ENCODE measurements around the gene SLC9A8. TPM values are rescaled to one million over a fixed set of nuclear protein-coding genes. Genes with fewer than 3 reads are reported as not detected.
"Not testable (repeated sequence)": the region's sequence is repeated elsewhere in the genome, so short reads cannot be mapped to it uniquely, and the experiment has no call there.

The SLC9A8 gene
- total and polyA plus RNA-seq, 2 donors (not counting 3 experiments of a cell fraction or from before 2014, with no cell fraction given), result 5.1 to 14.4 TPM

DNA sequence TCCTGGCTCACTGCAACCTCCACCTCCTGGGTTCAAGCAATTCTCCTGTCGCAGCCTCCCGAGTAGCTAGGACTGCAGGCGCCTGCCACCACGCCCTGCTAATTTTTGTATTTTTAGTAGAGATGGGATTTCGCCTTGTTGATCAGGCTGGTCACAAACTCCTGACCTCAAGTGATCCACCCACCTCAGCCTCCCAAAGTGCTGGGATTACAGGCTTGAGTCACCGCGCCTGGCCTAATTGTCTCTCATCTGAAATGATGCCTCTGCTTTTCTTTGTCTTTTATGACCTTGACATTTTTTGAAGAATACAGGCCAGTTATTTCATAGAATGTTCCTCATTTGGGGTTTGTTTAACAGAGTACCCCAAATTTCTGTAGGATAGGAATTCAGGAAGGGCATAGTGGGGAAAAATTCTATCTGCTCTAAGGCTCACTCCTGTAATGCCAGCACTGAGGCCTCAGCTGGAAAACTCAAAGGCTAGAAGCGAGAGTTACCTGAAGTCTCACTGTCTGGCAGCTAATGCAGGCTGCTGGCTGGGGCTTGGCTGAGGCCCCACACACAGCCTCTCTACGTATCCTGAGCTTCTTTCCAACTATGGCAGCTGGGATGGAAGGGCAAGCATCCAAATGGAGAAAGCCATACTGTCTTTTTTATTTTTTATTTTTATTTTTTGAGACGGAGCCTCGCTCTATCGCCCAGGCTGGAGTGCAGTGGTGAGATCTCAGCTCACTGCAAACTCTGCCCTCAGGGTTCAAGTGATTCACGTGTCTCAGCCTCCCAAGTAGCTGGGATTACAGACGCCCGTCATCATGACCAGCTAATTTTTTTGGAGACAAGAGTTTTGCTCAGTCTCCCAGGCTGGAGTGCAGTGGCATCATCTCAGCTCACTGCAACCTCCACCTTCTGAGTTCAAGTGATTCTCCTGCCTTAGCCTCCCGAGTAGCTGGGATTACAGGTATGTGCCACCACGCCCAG lies 29.3 kb upstream of the SLC9A8 start:
- H3K9ac ChIP-seq (replicated peaks; ENCODE audit: extremely low read depth, insufficient read depth, low read length); H3K27me3 ChIP-seq (ENCODE audit: control insufficient read depth in 2 of 2, insufficient read depth in 2 of 2, low read length in 2 of 2); intact Hi-C loops (cut with micrococcal nuclease); H3K36me3 ChIP-seq (ENCODE audit: control insufficient read depth in 2 of 2, extremely low read depth in 1 of 2, insufficient read depth in 2 of 2, low read length in 2 of 2); H3K79me2 ChIP-seq (ENCODE audit: control insufficient read depth, insufficient read depth, low read length); BruUV-seq (replicated peaks); dilution Hi-C loops (cut with MboI; ENCODE audit: extremely low pct_ligation_motif_present, low sequenced_read_pairs); H3K9me3 ChIP-seq (replicated peaks; ENCODE audit: control insufficient read depth, insufficient read depth, low read length); DNase-seq (ENCODE audit: low read depth, low spot score); H3K4me1 ChIP-seq (ENCODE audit: control insufficient read depth, extremely low read depth, insufficient read depth, low read length); POLR2A ChIA-PET; H3K4me2 ChIP-seq (ENCODE audit: insufficient read depth, low read length); FAIRE-seq; H3K4me3 ChIP-seq (replicated peaks in 1 of 3; ENCODE audit: insufficient read depth in 1 of 3, low read depth in 1 of 3, low read length in 3 of 3); H3K27ac ChIP-seq (ENCODE audit: insufficient read depth, low read depth, low read length); H3K9me1 ChIP-seq (replicated peaks; ENCODE audit: control insufficient read depth, extremely low read depth, insufficient read depth, low read length); H4K20me1 ChIP-seq (replicated peaks; ENCODE audit: control insufficient read depth, extremely low read depth, insufficient read depth, low read length); H2AFZ ChIP-seq (ENCODE audit: low read depth, low read length): not testable (repeated sequence)
- CTCF ChIA-PET, result interaction anchor here (0.6 to 1.3 kb wide), 4 partner anchors 15 to 151 kb away, joined by 3 to 4 read pairs (median 3); no protein-coding TSS in a partner anchor

GRCh38 chr20:49784291-49784690 lies 28.3 kb upstream of the SLC9A8 start:
- Histone ChIP-seq H3K9me1 (replicated peaks; ENCODE audit: control insufficient read depth, extremely low read depth, insufficient read depth, low read length) (no peaks in the 10 kb centered on the region), H3K36me3 (ENCODE audit: control insufficient read depth in 2 of 2, extremely low read depth in 1 of 2, insufficient read depth in 2 of 2, low read length in 2 of 2) (no peaks in the 10 kb centered on the region), H3K4me3 (replicated peaks in 1 of 3; ENCODE audit: insufficient read depth in 1 of 3, low read depth in 1 of 3, low read length in 3 of 3) (no peak overlapping the region), H3K4me2 (ENCODE audit: insufficient read depth, low read length) (no peak overlapping the region), H3K27me3 (ENCODE audit: control insufficient read depth in 2 of 2, insufficient read depth in 2 of 2, low read length in 2 of 2) (no peaks in the 10 kb centered on the region), H3K9me3 (replicated peaks; ENCODE audit: control insufficient read depth, insufficient read depth, low read length) (no peaks in the 10 kb centered on the region), H4K20me1 (replicated peaks; ENCODE audit: control insufficient read depth, extremely low read depth, insufficient read depth, low read length) (no peaks in the 10 kb centered on the region), H2AFZ (ENCODE audit: low read depth, low read length) (no peak overlapping the region), H3K9ac (replicated peaks; ENCODE audit: extremely low read depth, insufficient read depth, low read length) (no peak overlapping the region), H3K79me2 (ENCODE audit: control insufficient read depth, insufficient read depth, low read length) (no peaks in the 10 kb centered on the region), H3K27ac (ENCODE audit: insufficient read depth, low read depth, low read length) (no peak overlapping the region), H3K4me1 (ENCODE audit: control insufficient read depth, extremely low read depth, insufficient read depth, low read length) (peaks cover 6% of the 10 kb centered on the region)
- no peak for DNase-seq (ENCODE audit: low read depth, low spot score)
- FAIRE-seq, result no peak
- BruUV-seq (replicated peaks), result no TSS peak
- POLR2A ChIA-PET, result no interaction called here
- TF ChIP-seq FOS (IDR thresholded peaks at IDR 0.05; ENCODE audit: borderline replicate concordance, insufficient read depth, low read length) (no peak), CTCF (IDR thresholded peaks at IDR 0.05; ENCODE audit: extremely low read depth in 1 of 2, insufficient read depth in 1 of 2, low read depth in 1 of 2, low read length in 2 of 2) (no peak), POLR2A (IDR thresholded peaks at IDR 0.05; ENCODE audit: low read depth, low read length) (no peak), MYC (IDR thresholded peaks at IDR 0.05; ENCODE audit: low read depth, low read length) (no peak), EZH2 (IDR thresholded peaks at IDR 0.05; ENCODE audit: borderline replicate concordance, low read depth, low read length, severe bottlenecking) (no peak), JUN (IDR thresholded peaks at IDR 0.05; ENCODE audit: borderline replicate concordance, insufficient read depth, insufficient read length, low read depth) (no peak)
- CTCF ChIA-PET, result interaction anchor here (1.0 kb wide), 1 partner anchor 105 kb away, joined by 3 read pairs; no protein-coding TSS in a partner anchor
- dilution Hi-C loops (cut with MboI; ENCODE audit: extremely low pct_ligation_motif_present, low sequenced_read_pairs) (no loop called here), intact Hi-C loops (cut with micrococcal nuclease) (no loop called here)

All from endothelial cell of umbilical vein (primary cell).